ENCODE results near the gene CHCHD6. TPM values are rescaled to one million over a fixed set of nuclear protein-coding genes. Genes with fewer than 3 reads are reported as not detected.

Gene CHCHD6
- total RNA-seq, 1 donor from 2014 or later: 38.2 TPM

DNA sequence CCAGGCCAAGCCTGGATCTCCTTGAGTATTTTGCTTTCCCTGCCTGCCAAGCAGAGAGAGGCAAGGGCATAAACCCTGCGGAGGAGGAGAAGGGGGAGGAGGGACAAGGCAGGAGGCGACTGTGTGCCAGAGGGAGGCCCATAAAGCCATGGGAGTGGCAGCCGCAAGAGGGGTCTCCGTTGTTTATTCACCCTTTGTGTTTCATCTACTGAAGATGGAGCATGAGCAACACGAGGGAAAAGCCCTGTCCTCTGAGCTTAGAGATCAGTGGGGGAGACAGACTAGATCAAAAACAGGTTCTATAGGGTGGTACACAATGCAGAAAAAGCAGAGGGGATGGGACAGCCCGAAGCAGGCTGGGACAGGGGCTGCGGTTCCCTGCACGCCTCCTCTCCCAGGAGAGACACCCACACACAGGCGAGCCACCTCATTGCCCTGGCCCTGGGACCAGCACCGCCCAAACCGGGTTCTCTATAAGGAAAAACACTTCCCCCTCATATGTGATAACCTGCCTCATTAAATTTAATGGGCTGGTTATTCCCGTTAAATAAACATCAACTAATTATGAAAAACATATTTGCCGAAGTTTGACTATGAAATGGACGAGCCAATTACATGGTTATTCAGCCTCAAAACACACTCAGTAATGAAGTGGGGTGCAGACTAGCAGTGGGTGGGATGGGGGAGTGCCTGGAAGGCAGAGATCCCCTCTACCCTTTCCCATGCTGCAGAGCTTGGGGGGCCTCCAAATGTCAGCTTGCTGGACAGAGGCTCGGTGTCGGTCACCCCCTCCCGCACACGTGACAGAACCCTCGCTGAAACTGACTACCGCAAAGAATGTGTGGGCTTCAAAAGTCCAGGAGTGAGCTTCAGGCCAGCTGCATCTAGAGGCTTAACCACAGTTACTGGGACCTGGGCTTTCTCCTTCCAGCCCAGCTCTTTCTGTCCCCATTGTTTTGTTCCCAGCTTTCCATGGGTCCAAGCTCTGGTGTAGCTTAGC lies 264.7 kb downstream of the CHCHD6 start:
- DNase-seq (ENCODE audit: low read depth): no peak
- TF ChIP-seq, protein P1, sequence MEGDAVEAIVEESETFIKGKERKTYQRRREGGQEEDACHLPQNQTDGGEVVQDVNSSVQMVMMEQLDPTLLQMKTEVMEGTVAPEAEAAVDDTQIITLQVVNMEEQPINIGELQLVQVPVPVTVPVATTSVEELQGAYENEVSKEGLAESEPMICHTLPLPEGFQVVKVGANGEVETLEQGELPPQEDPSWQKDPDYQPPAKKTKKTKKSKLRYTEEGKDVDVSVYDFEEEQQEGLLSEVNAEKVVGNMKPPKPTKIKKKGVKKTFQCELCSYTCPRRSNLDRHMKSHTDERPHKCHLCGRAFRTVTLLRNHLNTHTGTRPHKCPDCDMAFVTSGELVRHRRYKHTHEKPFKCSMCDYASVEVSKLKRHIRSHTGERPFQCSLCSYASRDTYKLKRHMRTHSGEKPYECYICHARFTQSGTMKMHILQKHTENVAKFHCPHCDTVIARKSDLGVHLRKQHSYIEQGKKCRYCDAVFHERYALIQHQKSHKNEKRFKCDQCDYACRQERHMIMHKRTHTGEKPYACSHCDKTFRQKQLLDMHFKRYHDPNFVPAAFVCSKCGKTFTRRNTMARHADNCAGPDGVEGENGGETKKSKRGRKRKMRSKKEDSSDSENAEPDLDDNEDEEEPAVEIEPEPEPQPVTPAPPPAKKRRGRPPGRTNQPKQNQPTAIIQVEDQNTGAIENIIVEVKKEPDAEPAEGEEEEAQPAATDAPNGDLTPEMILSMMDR (conservative IDR thresholded peaks at IDR 0.05; ENCODE audit: low read depth, low read length): no peak
- no peak overlapping the region for H3K4me3 ChIP-seq (ENCODE audit: low read depth, low read length)

DNA sequence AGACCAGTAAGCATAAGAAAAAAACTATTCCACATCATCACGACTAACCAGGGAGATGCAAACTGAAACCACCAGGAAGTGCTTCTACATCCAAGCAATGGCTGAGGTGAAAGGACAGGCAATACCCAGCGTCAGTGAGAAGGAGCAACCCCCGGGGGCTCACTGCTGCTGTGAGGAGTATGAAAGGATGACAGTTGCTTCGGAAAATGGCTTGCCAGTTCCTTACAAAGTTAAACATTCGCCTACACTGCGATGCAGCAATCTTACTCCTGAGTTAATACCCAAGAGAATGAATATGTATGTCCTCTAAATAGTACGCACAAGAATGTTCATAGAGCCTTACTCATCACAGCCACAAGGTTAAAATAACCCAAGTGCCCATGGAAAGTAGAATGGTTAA lies 265.5 kb downstream of the CHCHD6 start:
- DNase-seq (ENCODE audit: low read depth): peak; percentile 58
- H3K4me3 ChIP-seq (ENCODE audit: low read depth, low read length): no peak overlapping the region
- TF ChIP-seq, protein P1 (conservative IDR thresholded peaks at IDR 0.05; ENCODE audit: low read depth, low read length): no peak

DNA sequence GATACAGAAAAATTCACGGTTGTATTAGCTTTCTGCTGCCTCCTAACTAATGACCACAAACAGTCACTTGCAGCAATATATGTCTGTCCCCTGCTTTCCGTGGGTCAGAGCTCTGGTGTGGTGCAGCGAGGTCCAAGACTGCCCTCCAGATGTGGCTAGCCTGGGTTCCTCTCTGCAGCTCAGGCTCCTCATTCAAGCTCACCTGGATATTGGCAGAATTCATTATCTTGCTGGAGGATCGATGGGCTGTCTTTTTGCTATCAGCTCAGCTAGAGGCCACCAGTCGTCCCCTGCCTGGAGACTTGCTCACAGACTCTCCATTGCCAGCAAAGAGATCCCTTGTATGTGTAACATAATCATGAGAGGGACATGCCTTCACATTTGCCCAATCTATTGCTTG lies 266.1 kb downstream of the CHCHD6 start:
- TF ChIP-seq, protein P1 (conservative IDR thresholded peaks at IDR 0.05; ENCODE audit: low read depth, low read length): no peak
- no peak for DNase-seq (ENCODE audit: low read depth)
- H3K4me3 ChIP-seq (ENCODE audit: low read depth, low read length): no peak overlapping the region

DNA sequence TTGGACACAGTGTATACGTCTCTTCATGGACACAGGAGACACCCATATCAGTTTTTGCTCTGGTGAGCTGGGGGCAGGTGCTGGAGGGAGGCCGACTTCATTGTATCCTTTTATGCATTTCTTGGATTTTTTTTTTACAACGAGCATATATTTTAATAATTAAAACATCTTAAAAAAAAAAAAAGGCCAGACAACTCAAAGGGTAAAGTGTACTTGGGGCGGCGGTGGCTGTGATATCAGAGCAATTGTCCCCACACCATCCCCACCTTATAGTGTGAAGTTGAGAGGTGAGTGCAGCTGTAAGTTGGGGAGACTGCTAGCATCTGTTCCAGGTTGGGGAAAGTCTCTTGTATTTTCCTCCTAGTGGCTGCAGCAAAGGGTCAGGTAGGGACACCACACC lies 266.9 kb downstream of the CHCHD6 start:
- TF ChIP-seq, protein P1 (conservative IDR thresholded peaks at IDR 0.05; ENCODE audit: low read depth, low read length): no peak
- no peak for DNase-seq (ENCODE audit: low read depth)
- no peak overlapping the region for H3K4me3 ChIP-seq (ENCODE audit: low read depth, low read length)

DNA sequence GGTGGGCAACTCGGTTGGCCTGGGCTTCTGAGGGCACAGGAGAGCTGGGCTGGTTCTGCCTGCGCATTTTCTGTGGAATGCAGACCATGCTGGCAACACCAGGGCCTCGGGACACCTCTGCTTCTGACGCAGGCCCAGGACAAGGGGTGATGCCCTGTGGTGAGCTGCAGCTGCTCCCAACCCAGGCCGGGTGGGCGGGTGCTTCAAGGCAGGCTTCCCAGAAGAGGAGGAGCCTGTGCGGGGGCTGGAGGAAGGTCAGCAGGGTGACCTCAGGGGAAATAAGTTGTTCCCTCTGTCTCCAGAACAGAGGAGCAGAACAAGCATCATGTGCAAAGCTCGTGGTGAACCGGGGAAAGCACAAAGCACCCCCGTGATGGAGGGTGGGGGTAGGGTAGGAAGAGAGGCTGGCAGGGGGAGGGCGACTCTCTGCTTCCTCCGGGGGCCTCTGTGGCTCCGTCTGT lies 267.9 kb downstream of the CHCHD6 start:
- H3K4me3 ChIP-seq (ENCODE audit: low read depth, low read length): no peak overlapping the region
- TF ChIP-seq, protein P1 (conservative IDR thresholded peaks at IDR 0.05; ENCODE audit: low read depth, low read length): no peak
- DNase-seq (ENCODE audit: low read depth): no peak

DNA sequence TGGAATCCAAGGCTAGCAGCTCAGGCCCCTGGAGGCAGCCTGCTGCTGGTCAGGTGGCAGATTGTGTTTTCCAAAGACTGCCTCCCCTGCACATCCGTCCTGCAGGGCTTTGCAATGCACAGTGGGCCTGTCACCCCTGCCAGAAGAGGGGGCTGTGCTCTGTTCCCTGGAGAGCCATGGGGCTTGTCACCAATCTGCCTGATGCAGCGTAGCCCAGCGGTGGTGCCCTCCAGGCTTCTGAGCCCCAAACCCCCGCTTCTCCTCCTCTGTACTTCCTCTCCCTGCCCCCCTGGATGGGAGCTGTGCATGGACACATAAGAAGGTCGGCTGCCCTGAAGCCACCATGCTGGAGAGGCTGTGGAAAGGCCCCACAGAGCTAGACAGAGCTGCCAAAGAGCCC lies 268.8 kb downstream of the CHCHD6 start:
- no peak for DNase-seq (ENCODE audit: low read depth)
- TF ChIP-seq, protein P1 (conservative IDR thresholded peaks at IDR 0.05; ENCODE audit: low read depth, low read length): peak; percentile 2
- no peak overlapping the region for H3K4me3 ChIP-seq (ENCODE audit: low read depth, low read length)
